Measurements from ENCODE around the gene OR10H4.
"Not testable (repeated sequence)": the region's sequence is repeated elsewhere in the genome, so short reads cannot be mapped to it uniquely, and the experiment has no call there.

DNA sequence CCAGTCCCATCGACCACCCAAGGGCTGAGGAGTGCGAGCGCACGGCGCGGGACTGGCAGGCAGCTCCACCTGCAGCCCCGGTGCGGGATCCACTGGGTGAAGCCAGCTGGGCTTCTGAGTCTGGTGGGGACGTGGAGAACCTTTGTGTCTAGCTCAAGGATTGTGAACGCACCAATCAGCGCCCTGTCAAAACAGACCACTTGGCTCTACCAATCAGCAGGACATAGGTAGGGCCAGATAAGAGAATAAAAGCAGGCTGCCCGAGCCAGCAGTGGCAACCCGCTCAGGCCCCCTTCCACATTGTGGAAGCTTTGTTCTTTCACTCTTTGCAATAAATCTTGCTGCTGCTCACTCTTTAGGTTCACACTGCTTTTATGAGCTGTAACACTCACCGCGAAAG, 48.8 kb upstream of the OR10H4 start:
- TF ChIP-seq, protein P1, sequence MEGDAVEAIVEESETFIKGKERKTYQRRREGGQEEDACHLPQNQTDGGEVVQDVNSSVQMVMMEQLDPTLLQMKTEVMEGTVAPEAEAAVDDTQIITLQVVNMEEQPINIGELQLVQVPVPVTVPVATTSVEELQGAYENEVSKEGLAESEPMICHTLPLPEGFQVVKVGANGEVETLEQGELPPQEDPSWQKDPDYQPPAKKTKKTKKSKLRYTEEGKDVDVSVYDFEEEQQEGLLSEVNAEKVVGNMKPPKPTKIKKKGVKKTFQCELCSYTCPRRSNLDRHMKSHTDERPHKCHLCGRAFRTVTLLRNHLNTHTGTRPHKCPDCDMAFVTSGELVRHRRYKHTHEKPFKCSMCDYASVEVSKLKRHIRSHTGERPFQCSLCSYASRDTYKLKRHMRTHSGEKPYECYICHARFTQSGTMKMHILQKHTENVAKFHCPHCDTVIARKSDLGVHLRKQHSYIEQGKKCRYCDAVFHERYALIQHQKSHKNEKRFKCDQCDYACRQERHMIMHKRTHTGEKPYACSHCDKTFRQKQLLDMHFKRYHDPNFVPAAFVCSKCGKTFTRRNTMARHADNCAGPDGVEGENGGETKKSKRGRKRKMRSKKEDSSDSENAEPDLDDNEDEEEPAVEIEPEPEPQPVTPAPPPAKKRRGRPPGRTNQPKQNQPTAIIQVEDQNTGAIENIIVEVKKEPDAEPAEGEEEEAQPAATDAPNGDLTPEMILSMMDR (IDR thresholded peaks at IDR 0.05), result not testable (repeated sequence)
- TF ChIP-seq POLR2A (IDR thresholded peaks at IDR 0.05), result not testable (repeated sequence)
